GM19238 (cell line): ENCODE data around the gene WDCP.

Source experiments
- DNase-seq: peaks from one replicate; pipeline ENCODE4 v3.0.0; 2011; ENCODE audit warnings: low spot score; ENCODE audit not compliant: insufficient read length

WDCP gene

DNA sequence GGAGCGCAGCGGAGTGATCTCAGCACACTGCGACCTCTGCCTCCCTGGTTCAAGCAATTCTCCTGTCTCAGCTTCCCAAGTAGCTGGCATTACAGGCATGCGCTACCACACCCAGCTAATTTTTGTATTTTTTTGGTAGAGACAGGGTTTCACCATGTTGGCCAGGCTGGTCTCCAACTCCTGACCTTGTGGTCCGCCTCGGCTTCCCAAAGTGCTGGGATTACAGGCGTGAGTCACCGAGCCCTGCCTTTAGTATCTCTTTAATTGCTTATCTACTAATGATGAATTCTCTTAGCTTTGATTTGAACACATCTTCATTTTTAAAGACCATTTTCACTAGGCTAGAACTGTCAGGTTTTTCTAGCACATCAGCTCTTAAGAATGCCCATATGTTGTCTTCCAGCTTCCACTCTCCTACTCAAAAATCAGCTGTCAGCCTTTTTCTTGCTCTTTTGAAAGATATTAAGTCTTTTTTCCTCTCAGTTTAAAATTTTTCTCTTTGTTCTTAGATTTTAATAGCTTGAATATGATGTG lies 53.4 kb downstream of the WDCP start:
- DNase-seq = no peak

GRCh38 chr2:23992931-23993330 lies 54.3 kb downstream of the WDCP start:
- no peak for DNase-seq

GRCh38 chr2:23988371-23988770 lies 58.8 kb downstream of the WDCP start:
- no peak for DNase-seq
